ENCODE data around the gene MS4A10. TPM values are rescaled to one million over a fixed set of nuclear protein-coding genes. Genes with fewer than 3 reads are reported as not detected.
"Not testable (repeated sequence)": the region's sequence is repeated elsewhere in the genome, so short reads cannot be mapped to it uniquely, and the experiment has no call there.

The MS4A10 gene
- total and polyA plus RNA-seq, 2 of the 8 experiments (the other 6 are each of a cell fraction or from before 2014, with no cell fraction given): not detected

DNA sequence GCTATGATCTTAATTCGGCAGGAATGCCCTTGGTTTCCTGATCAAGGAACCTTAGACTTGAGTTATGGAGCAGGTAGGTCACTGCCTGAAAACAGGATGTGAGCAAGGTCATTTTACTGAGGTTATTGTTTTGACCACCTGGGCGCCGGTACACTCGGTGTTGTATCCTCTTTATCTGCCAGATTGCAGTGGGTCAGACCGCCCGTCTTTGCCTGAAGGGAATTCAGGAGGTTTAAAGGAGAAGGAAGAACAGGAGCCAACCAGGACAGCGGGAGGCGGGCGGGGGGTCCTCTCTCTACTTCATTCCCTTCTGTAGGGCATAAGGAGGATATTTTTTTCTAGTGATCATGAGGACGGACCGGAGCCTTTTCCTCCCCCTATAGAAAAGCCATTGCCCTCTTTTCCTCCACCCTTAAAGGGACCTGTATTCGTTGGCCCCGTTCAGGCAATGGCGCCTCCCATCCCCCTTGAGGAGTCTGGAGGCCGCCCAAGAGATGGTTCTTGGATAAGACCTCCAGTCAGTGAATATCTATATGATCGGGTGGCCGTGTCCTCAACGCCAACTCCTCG lies 27.8 kb upstream of the MS4A10 start (continued):
- no peak for TF ChIP-seq GTF2F1 (IDR thresholded peaks at IDR 0.05; ENCODE audit: borderline replicate concordance, low read depth, low read length)

DNA sequence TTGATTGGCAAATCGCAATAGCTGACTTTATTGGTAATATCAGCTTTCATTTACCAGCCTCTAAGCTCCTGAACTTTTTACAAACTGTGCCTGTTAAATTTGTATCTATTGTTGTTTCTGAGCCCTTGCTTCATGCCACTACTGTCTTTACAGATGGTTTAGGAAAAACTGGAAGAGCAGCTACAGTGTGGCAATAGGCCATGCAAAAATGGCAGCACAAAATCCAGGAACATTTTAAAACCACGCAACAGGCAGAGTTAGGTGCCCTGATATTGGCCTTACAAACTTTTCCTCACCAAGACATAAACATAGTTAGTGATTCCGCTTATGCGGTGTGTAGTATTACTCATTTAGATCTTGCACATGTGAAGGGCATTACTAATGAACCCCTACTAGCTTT lies 26.5 kb upstream of the MS4A10 start:
- H2BK5ac ChIP-seq (ENCODE audit: low read depth, low read length); H3K4me2 ChIP-seq (ENCODE audit: insufficient read depth in 1 of 2, low read depth in 2 of 2, low read length in 2 of 2); H3K9me3 ChIP-seq (ENCODE audit: insufficient read depth in 2 of 2, low read depth in 1 of 2, low read length in 1 of 2); H3K56ac ChIP-seq (replicated peaks; ENCODE audit: insufficient read length, low read depth, low read length); H3K9ac ChIP-seq (replicated peaks in 1 of 4; ENCODE audit: extremely low read depth in 1 of 4, low read depth in 3 of 4, low read length in 3 of 4); H2BK12ac ChIP-seq (ENCODE audit: low read depth, low read length); H3K79me1 ChIP-seq (ENCODE audit: low read depth, low read length); H2BK20ac ChIP-seq (ENCODE audit: low read length); H2BK15ac ChIP-seq (ENCODE audit: low read length); H3K27ac ChIP-seq (ENCODE audit: low read depth, low read length); H2AK5ac ChIP-seq (ENCODE audit: low read depth, low read length); H3K4ac ChIP-seq (replicated peaks; ENCODE audit: insufficient read length, low read depth, low read length); FAIRE-seq; H3K14ac ChIP-seq (ENCODE audit: insufficient read length); H3K4me3 ChIP-seq (ENCODE audit: extremely low read depth in 1 of 4, insufficient read depth in 2 of 4, low read depth in 3 of 4, low read length in 4 of 4); H2AFZ ChIP-seq (ENCODE audit: low read length); H3K23ac ChIP-seq (ENCODE audit: insufficient read length); H3K23me2 ChIP-seq (ENCODE audit: low read depth, low read length); H4K20me1 ChIP-seq (replicated peaks in 1 of 2; ENCODE audit: control insufficient read depth in 1 of 2, insufficient read depth in 2 of 2, low read length in 2 of 2); H4K91ac ChIP-seq (replicated peaks; ENCODE audit: insufficient read length, low read length); H2BK120ac ChIP-seq (replicated peaks; ENCODE audit: low read depth, low read length); DNase-seq (ENCODE audit: low read depth in 1 of 2, low spot score in 2 of 2); H3K18ac ChIP-seq (ENCODE audit: extremely low read depth, low read length); H3K4me1 ChIP-seq (replicated peaks in 1 of 4; ENCODE audit: control insufficient read depth in 3 of 4, insufficient read depth in 4 of 4, low read length in 3 of 4); H3K27me3 ChIP-seq (replicated peaks in 1 of 4; ENCODE audit: control insufficient read depth in 3 of 4, extremely low read depth in 1 of 4, insufficient read depth in 3 of 4, low read length in 3 of 4); H4K8ac ChIP-seq (ENCODE audit: extremely low read depth, insufficient read depth, low read length); H3K36me3 ChIP-seq (ENCODE audit: control insufficient read depth in 2 of 4, insufficient read depth in 4 of 4, low read length in 3 of 4); H3K79me2 ChIP-seq (ENCODE audit: control insufficient read depth in 1 of 2, insufficient read depth in 2 of 2, low read length in 2 of 2); H4K5ac ChIP-seq (ENCODE audit: insufficient read length, low read depth, low read length): not testable (repeated sequence)
- POLR2A ChIA-PET (ENCODE audit: partially characterized antibody): interaction anchor here (0.7 kb wide), 1 partner anchor 16 kb away, joined by 3 read pairs; no protein-coding TSS in a partner anchor
- CTCF ChIA-PET (ENCODE audit: partially characterized antibody): interaction anchor here (0.6 to 1.5 kb wide), 8 partner anchors 8 to 246 kb away, joined by 3 to 7 read pairs (median 3); no protein-coding TSS in a partner anchor
- 82% methylated on average over 4 of the region's 4 CpGs; no CpG with 5 or more reads in 1 of the 2 experiments for WGBS, 2 experiments (ENCODE audit: extremely low coverage in 1 of 2, insufficient coverage in 1 of 2, insufficient read length in 1 of 2, insufficient replicate concordance in 2 of 2, low coverage in 1 of 2, low lambda C conversion rate in 2 of 2, missing lambda C conversion rate in 1 of 2)

Data from H1 (cell line).